HFF-Myc (cell line): ENCODE measurements around the gene CA10.

Source experiments
- DNase-seq: peaks from one replicate; pipeline ENCODE4 v3.0.0-alpha.2; 2011; ENCODE audit warnings: low read depth; ENCODE audit errors: extremely low read depth
- H3K4me3 ChIP-seq: replicated peaks from 2 replicates; pipeline ENCODE4 v1.5.1; 2011; ENCODE audit warnings: low read depth, mild to moderate bottlenecking, control low read depth, low read length
- CTCF ChIP-seq: IDR thresholded peaks from 2 replicates; pipeline ENCODE4 v1.5.1; 2012; ENCODE audit warnings: mild to moderate bottlenecking, low read depth, low read length, control low read depth; ENCODE audit errors: missing control alignments

The CA10 gene

GRCh38 chr17:51797150-51797549, 361.4 kb downstream of the CA10 start:
- H3K4me3 ChIP-seq = no peak overlapping the region
- no peak for TF ChIP-seq CTCF
- DNase-seq = no peak

DNA sequence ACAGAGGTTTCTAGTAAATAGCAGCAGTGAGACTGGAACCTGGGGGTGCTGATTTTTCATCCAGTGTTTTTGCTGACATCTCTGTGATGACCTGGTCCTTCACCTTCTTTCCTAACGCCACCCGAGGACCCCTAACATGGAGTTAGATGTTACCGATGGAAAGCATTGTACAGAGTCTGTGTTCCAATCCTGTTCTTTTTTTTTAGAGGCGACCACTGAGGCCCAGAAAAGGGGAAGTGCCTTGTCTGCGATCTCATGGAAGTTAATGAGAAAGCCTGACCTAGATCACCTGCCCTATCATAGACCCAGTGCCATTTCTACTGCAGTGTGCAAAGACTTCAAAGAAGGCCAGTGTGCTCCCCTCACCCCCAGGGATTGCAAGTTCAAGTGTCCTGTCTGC, 362.5 kb downstream of the CA10 start:
- no peak overlapping the region for H3K4me3 ChIP-seq
- no peak for TF ChIP-seq CTCF
- no peak for DNase-seq

DNA sequence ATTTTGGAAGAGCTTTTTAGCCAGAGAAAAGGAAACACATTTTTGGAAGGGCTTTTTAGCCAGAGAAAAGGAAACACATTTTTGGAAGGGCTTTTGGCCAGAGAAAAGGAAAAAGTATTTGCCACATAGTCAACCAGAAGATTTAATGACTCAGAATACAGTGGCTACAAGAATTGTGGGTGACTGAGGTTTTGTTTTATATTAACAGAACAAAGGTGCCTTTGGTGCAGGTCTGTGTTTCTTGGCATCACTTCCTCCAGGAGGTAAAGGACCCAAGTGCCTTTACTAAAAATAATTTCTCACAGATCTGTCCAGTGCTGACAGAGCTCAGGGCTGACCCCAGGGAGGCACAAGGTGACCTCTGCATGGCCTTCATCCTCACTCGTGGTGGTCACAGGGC, 363.1 kb downstream of the CA10 start:
- TF ChIP-seq CTCF = no peak
- no peak for DNase-seq
- no peak overlapping the region for H3K4me3 ChIP-seq

DNA sequence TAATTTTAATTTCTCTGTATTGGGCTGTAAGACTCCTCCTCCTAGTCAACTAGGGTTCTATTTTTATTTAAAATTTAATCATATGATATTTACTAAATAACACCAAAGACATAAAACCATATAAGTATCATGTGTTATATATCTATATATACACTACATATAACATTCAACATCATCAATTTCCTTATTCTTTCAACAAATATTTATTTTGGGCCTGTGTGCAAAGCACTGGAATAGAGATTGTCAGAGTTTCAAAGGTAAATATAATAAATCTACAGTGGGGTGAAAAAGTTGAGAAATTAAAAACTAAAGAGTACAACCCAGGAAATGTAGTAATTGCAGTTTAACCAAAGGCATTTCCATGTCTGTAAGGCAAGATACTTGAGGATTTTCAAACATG, 364.0 kb downstream of the CA10 start:
- TF ChIP-seq CTCF = no peak
- H3K4me3 ChIP-seq = no peak overlapping the region
- no peak for DNase-seq

DNA sequence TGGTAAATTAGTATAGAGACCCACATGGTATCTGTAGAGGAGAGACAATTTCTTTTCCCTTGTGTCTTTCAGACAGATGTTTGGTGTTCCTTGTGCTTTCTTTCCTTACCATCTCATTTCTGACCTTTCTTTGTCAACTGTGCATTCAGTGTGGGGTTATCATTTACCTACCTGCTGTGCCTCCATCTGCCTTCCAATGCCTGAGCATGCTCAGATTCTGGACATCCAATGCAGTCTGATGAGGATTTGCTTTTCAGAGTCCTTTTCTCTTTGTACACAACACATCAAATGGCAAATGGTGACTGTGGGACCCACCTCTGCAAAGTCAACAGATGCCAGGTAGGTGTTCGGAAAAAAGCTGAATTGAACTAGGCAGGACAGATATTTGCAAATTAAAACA, 364.8 kb downstream of the CA10 start:
- no peak for DNase-seq
- no peak overlapping the region for H3K4me3 ChIP-seq
- no peak for TF ChIP-seq CTCF

GRCh38 chr17:51778842-51779241, 379.7 kb downstream of the CA10 start:
- DNase-seq = no peak
- TF ChIP-seq CTCF = no peak

GRCh38 chr17:51770027-51770759, 388.3 kb downstream of the CA10 start:
- no peak for DNase-seq
- H3K4me3 ChIP-seq = no peak overlapping the region
- no peak for TF ChIP-seq CTCF

More at GRCh38 chr17:51778842-51779241, 379.7 kb downstream of the CA10 start:
- H3K4me3 ChIP-seq = no peak overlapping the region
